Vagina (tissue), 2 donors: ENCODE measurements around the gene CHRNB4. TPM values are rescaled to one million over a fixed set of nuclear protein-coding genes. Genes with fewer than 3 reads are reported as not detected.

Experiments used
- DNase-seq, 2 donors: peaks; one replicate each; pipeline ENCODE4 v3.0.0-alpha.2; 2017; ENCODE audit errors: extremely low spot score in 2 of 2
- H3K27ac ChIP-seq: fragments of 200-600 bp; sonication (generic); one replicate; pipeline ENCODE4 v1.5.1; 2019
- H3K27me3 ChIP-seq: fragments of 200-600 bp; sonication (generic); one replicate; pipeline ENCODE4 v1.5.1; 2019
- H3K36me3 ChIP-seq, 2 donors: fragments of 200-600 bp; sonication (generic); one replicate each; pipeline ENCODE4 v1.5.1; 2017 to 2019
- H3K4me1 ChIP-seq: fragments of 200-600 bp; sonication (generic); one replicate; pipeline ENCODE4 v1.5.1; 2019
- H3K4me3 ChIP-seq, 2 donors: fragments of 200-600 bp; sonication (generic); 1 replicate in 1 of 2; 2 replicates in 1 of 2; pipeline ENCODE4 v1.5.1; 2016 to 2019
- H3K9me3 ChIP-seq: fragments of 200-600 bp; sonication (generic); one replicate; pipeline ENCODE4 v1.5.1; 2019
- POLR2A ChIP-seq, 2 donors: fragments of 450-650 bp; IDR thresholded peaks; one replicate each; pipeline ENCODE4 v1.6.1; 2017; ENCODE audit warnings: antibody characterized with exemption in 2 of 2, mild to moderate bottlenecking in 2 of 2, moderate library complexity in 2 of 2
- POLR2AphosphoS5 ChIP-seq, 2 donors: sonication (generic); formaldehyde crosslinking; IDR thresholded peaks; one replicate each; pipeline ENCODE4 v1.9.0; 2017; ENCODE audit warnings: antibody characterized with exemption in 2 of 2, mild to moderate bottlenecking in 2 of 2, low read depth in 1 of 2; ENCODE audit not compliant: insufficient read depth in 1 of 2
- intact Hi-C: fragments of 100-400 bp; cut with DNase I; formaldehyde crosslinking; loops from one replicate; pipeline ENCODE4 v1.15.1; 2023
- total RNA-seq: library from RNA; depleted of rRNA; stranded (reverse); fragments of >200 nt; gene quantifications from one replicate; pipeline ENCODE4 v1.2.3, GENCODE V29; 2016
- TF ChIP-seq, protein P1 (sequence below), 3 experiments: fragments of 450-650 bp in 2 of 3; fragments of 200-600 bp in 1 of 3; sonication (generic) in 1 of 3; IDR thresholded peaks; one replicate each; pipeline ENCODE4 v1.5.1; 2017 to 2019; ENCODE audit warnings: antibody characterized with exemption in 3 of 3, mild to moderate bottlenecking in 2 of 3, moderate library complexity in 2 of 3

CHRNB4 gene
- total RNA-seq, 1 donor from 2014 or later = 0.74 TPM

DNA sequence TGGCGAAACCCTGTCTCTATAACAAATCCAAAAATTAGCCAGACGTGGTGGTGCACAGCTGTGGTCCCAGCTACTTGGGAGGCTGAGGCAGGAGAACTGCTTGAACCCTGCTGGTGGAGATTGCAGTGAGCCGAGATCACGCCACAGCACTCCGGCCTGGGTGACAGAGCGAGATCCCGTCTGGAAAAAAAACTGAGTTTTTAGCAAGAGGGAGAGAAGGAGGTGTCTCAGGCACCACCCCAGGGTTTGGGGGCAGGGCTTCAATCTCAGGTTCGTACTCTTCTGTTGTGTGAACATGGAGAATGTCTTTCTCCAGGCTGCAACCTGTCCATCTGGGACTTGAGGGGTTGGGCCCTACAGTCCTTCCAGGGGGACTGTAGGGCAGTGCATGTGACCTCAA is 22.9 kb downstream of the CHRNB4 start:
- no peak for DNase-seq
- Histone ChIP-seq H3K9me3 (no peaks in the 10 kb centered on the region), H3K4me1 (peaks cover 20% of the 10 kb centered on the region), H3K36me3 (no peaks in the 10 kb centered on the region), H3K4me3 (no peak overlapping the region), H3K27ac (no peak overlapping the region), H3K27me3 (peaks cover 13% of the 10 kb centered on the region)
- no peak for TF ChIP-seq POLR2AphosphoS5 (IDR thresholded peaks at IDR 0.05; ENCODE audit: insufficient read depth in 1 of 2, low read depth in 1 of 2)
- TF ChIP-seq, protein P1, sequence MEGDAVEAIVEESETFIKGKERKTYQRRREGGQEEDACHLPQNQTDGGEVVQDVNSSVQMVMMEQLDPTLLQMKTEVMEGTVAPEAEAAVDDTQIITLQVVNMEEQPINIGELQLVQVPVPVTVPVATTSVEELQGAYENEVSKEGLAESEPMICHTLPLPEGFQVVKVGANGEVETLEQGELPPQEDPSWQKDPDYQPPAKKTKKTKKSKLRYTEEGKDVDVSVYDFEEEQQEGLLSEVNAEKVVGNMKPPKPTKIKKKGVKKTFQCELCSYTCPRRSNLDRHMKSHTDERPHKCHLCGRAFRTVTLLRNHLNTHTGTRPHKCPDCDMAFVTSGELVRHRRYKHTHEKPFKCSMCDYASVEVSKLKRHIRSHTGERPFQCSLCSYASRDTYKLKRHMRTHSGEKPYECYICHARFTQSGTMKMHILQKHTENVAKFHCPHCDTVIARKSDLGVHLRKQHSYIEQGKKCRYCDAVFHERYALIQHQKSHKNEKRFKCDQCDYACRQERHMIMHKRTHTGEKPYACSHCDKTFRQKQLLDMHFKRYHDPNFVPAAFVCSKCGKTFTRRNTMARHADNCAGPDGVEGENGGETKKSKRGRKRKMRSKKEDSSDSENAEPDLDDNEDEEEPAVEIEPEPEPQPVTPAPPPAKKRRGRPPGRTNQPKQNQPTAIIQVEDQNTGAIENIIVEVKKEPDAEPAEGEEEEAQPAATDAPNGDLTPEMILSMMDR (IDR thresholded peaks at IDR 0.05) = no peak
- no peak for TF ChIP-seq POLR2A (IDR thresholded peaks at IDR 0.05)
- intact Hi-C loops = loop anchor here (5.0 kb wide), 1 partner anchor 99 kb away; no protein-coding TSS in a partner anchor

DNA sequence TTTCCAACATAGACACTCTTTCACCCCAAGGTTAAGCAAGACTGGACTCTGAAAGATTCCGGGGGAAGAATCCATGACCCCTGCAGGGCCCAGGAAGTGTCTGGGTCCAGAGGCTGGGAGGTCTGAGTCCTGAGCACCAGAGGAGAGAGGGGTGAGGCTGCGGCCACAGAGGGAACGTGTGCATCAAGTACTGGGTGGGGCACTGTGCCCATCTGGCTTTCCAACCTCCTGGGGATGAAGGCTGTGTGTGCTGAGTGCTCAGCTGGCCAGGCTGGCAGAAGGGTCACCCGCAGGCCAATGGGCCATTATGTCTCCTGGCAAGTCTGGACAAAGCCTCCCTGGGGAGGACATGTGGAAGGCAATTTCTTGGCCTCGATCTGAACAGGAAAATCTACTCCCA is 23.5 kb downstream of the CHRNB4 start:
- H3K4me1 ChIP-seq = peaks cover 20% of the 10 kb centered on the region
- TF ChIP-seq POLR2AphosphoS5 (IDR thresholded peaks at IDR 0.05; ENCODE audit: insufficient read depth in 1 of 2, low read depth in 1 of 2) (no peak), POLR2A (IDR thresholded peaks at IDR 0.05) (no peak)
- TF ChIP-seq, protein P1 (IDR thresholded peaks at IDR 0.05) = no peak
- H3K36me3 ChIP-seq = no peaks in the 10 kb centered on the region
- H3K4me3 ChIP-seq = no peak overlapping the region
- no peaks in the 10 kb centered on the region for H3K9me3 ChIP-seq
- H3K27ac ChIP-seq = no peak overlapping the region
- H3K27me3 ChIP-seq = peaks cover 13% of the 10 kb centered on the region
- no peak for DNase-seq
- intact Hi-C loops = loop anchor here (5.0 kb wide), 1 partner anchor 100 kb away; no protein-coding TSS in a partner anchor

DNA sequence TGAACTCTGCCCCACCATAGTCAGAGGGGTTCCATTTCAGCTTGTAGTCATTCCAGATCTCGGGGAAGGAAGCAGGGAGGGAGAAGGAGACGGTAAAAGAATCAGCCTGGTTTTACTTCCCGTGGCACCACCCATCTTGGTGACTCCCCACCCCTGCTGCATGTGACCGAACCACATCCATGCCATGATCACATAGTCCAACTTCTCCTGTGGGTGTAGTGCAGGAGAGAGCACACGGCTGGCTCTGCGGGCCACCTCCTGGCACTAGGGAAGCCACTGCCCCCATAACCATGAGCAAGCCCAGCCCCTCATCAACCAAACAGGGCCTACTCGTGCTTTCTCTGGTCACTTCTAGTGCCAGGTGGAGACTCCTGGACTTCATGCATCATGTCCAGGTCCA is 23.9 kb downstream of the CHRNB4 start:
- H3K9me3 ChIP-seq = no peaks in the 10 kb centered on the region
- no peak overlapping the region for H3K27ac ChIP-seq
- peaks cover 13% of the 10 kb centered on the region for H3K27me3 ChIP-seq
- intact Hi-C loops = loop anchor here (5.0 kb wide), 1 partner anchor 100 kb away; no protein-coding TSS in a partner anchor
- no peaks in the 10 kb centered on the region for H3K36me3 ChIP-seq
- H3K4me3 ChIP-seq = no peak overlapping the region
- TF ChIP-seq POLR2A (IDR thresholded peaks at IDR 0.05) = no peak
- TF ChIP-seq, protein P1 (IDR thresholded peaks at IDR 0.05) = no peak
- no peak for TF ChIP-seq POLR2AphosphoS5 (IDR thresholded peaks at IDR 0.05; ENCODE audit: insufficient read depth in 1 of 2, low read depth in 1 of 2)
- H3K4me1 ChIP-seq = peaks cover 20% of the 10 kb centered on the region
- no peak for DNase-seq

DNA sequence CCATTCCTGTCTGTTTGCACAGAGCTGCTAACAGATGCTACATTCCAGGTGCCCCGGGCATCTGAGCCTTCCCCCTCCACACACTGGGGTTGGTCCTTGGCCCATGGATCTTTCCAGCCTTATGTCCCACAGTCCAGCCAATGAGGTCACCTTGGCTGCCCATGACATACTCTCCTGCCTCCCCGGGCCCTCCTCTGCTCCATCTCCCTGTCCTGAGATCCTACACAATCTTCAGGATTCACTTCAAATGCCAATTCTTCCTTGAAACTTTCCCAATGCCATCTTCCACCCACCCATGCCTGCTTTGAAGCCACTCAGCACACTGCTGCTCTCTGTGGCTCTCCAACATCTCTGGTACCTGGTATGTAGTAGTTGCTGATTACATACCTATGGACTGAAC is 24.5 kb downstream of the CHRNB4 start:
- H3K4me1 ChIP-seq = peaks cover 20% of the 10 kb centered on the region
- no peak overlapping the region for H3K4me3 ChIP-seq
- no peak for DNase-seq
- TF ChIP-seq POLR2AphosphoS5 (IDR thresholded peaks at IDR 0.05; ENCODE audit: insufficient read depth in 1 of 2, low read depth in 1 of 2) = no peak
- TF ChIP-seq POLR2A (IDR thresholded peaks at IDR 0.05) = no peak
- TF ChIP-seq, protein P1 (IDR thresholded peaks at IDR 0.05) = no peak
- no peak overlapping the region for H3K27ac ChIP-seq
- no peaks in the 10 kb centered on the region for H3K9me3 ChIP-seq
- intact Hi-C loops = loop anchor here (5.0 kb wide), 1 partner anchor 101 kb away; no protein-coding TSS in a partner anchor
- peaks cover 13% of the 10 kb centered on the region for H3K27me3 ChIP-seq
- no peaks in the 10 kb centered on the region for H3K36me3 ChIP-seq

DNA sequence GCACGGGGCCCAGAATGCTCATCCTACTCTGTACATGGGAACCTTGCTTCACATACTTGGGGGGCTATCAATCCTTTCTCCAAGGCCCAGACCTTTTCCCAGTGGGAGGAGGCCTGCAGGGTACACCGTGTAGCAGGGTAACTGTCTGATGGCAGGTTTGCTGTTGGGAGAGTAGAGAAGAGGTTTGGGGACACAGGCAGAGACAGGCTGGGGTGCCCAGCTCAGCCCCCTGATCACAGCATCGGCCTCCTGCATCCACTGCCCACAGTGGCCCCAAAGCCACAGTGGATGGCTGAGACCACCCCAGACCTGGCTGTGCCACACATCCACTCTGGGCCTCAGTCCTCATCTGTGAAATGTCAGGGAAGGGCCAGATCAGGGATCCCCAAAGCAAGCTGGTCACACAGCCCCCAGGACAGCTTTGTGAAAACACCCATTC is 25.8 kb downstream of the CHRNB4 start:
- Histone ChIP-seq H3K9me3 (no peaks in the 10 kb centered on the region), H3K27me3 (peaks cover 2% of the 10 kb centered on the region), H3K27ac (no peak overlapping the region), H3K4me1 (peaks cover 9% of the 10 kb centered on the region), H3K4me3 (no peak overlapping the region), H3K36me3 (no peaks in the 10 kb centered on the region)
- DNase-seq = peak in 1 of 2 donors; percentile 88
- intact Hi-C loops = loop anchor here (5.0 kb wide), 1 partner anchor 102 kb away; no protein-coding TSS in a partner anchor
- TF ChIP-seq POLR2A (IDR thresholded peaks at IDR 0.05) (no peak), POLR2AphosphoS5 (IDR thresholded peaks at IDR 0.05; ENCODE audit: insufficient read depth in 1 of 2, low read depth in 1 of 2) (no peak)
- TF ChIP-seq, protein P1 (IDR thresholded peaks at IDR 0.05) = no peak
